Measurements from ENCODE around the gene AK9.
"Not testable (repeated sequence)": the region's sequence is repeated elsewhere in the genome, so short reads cannot be mapped to it uniquely, and the experiment has no call there.

The AK9 gene

DNA sequence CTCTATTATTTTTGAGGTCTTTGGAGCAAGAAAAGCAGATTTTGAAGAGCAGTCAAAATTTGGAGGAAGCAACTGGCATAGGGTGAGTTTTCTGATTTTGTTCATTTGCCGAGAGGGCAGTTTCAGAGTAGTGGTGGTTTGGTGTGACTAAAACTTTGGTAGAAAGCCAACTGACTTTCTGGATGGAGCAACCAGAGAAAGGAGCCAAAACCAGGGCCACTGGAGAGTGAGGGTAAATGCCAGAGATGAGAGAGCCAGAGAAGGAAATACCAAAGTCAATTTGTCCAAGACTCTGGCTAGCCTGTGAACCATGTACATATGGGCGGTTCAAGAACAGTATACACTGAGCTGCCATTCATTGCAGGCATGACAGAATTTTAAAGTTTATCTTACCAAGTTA is 167.5 kb downstream of the AK9 start:
- no peak for TF ChIP-seq ZNF274 (IDR thresholded peaks at IDR 0.05; ENCODE audit: low read depth, low read length)
- H3K4me3 ChIP-seq (ENCODE audit: low read length) = no peak overlapping the region

DNA sequence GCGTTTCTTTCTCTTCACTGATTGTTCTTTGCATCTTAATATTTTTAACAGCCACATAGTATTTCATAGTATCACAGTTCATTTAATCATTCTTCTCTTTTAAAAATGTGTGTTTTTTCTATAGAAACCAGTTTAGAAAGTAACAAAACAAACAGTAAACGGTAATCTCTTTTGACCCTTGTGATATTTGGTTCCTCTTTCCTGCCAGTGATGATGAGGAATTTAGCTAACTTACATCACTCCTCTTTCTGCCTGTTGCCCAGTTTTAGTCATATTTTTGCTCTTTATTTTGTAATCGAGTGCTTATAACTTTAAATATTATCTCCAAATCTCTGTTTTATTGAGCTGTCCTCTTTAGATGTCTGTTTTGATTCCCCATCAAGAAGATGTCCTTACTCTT is 169.9 kb downstream of the AK9 start:
- H3K4me3 ChIP-seq (ENCODE audit: low read length) = no peak overlapping the region
- TF ChIP-seq ZNF274 (IDR thresholded peaks at IDR 0.05; ENCODE audit: low read depth, low read length) = no peak

- not testable (repeated sequence) for H3K4me3 ChIP-seq (ENCODE audit: low read length)
These were observed 171.4 kb downstream of the AK9 start for GRCh38 chr6:109519647-109520046.

DNA sequence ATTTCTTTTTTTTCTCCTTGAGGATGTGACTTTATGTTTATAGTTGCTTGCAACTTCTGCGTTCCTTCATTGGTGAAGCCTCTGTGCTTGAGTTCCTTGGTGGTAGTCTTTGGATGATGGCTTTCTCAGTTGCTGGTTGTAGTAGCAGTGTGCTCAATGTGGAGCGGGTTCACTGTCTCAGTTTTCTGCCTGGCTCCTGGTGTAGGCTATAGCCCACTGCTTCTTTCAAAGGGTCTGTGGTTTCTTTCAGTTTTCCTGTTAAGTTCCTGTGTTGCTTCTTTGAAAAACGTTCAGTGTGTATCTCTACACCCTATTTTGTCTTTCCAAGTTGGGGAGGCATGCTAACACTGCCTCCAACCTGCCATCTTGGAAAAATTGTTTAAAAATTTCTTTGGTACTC is 174.1 kb downstream of the AK9 start:
- TF ChIP-seq ZNF274 (IDR thresholded peaks at IDR 0.05; ENCODE audit: low read depth, low read length) = no peak
- no peak overlapping the region for H3K4me3 ChIP-seq (ENCODE audit: low read length)

- no peak for TF ChIP-seq ZNF274 (IDR thresholded peaks at IDR 0.05; ENCODE audit: low read depth, low read length)
- no peak overlapping the region for H3K4me3 ChIP-seq (ENCODE audit: low read length)
These were observed 175.1 kb downstream of the AK9 start for GRCh38 chr6:109515781-109516409.

DNA sequence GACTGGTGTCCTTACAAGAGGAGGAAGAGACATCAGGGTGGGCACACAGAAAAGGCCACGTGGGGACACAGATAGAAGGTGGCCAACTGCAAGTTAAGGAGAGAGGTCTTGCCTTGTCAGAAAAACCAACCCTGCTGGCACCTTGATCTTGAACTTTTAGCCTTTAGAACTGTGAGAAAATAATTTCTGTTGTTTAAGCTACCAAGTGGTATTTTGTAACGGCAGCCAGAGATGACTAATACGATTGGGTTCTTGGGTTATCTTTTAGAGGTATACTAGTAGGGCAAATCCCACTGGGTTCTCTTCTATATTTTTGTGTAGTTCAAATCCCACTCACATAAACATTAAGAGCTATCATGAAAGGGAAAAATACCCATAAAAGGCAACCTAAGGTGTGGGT is 176.1 kb downstream of the AK9 start:
- TF ChIP-seq ZNF274 (IDR thresholded peaks at IDR 0.05; ENCODE audit: low read depth, low read length) = no peak
- no peak overlapping the region for H3K4me3 ChIP-seq (ENCODE audit: low read length)

- H3K4me3 ChIP-seq (ENCODE audit: low read length) = no peak overlapping the region
- no peak for TF ChIP-seq ZNF274 (IDR thresholded peaks at IDR 0.05; ENCODE audit: low read depth, low read length)
These were observed 177.4 kb downstream of the AK9 start for GRCh38 chr6:109513571-109514071.

DNA sequence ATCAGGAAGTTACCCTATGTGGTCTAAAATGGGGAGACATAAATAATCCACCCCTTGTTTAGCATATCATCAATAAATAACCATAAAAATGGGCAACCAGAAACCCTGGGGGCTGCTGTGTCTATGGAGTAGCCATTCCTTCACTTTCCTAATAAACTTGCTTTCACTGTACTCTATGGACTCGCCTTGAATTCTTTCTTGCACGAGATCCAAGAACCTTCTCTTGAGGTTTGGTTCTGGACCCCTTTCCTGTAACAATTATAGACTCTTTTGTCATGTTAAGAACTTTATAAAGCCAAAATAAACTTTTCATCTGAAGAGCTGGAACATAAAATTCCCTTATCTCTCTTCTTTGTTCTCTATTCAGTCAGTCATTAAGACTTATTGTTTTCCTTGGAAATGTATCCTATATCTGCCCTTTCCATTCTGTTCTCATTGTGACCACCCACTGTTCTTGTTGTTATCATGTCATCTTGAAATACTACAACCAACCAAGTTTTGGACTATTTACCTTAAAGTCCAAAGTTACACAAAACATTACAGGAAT is 178.7 kb downstream of the AK9 start:
- no peak overlapping the region for H3K4me3 ChIP-seq (ENCODE audit: low read length)
- TF ChIP-seq ZNF274 (IDR thresholded peaks at IDR 0.05; ENCODE audit: low read depth, low read length) = no peak

- no peak for TF ChIP-seq ZNF274 (IDR thresholded peaks at IDR 0.05; ENCODE audit: low read depth, low read length)
These were observed 179.2 kb downstream of the AK9 start for GRCh38 chr6:109511832-109512231.

DNA sequence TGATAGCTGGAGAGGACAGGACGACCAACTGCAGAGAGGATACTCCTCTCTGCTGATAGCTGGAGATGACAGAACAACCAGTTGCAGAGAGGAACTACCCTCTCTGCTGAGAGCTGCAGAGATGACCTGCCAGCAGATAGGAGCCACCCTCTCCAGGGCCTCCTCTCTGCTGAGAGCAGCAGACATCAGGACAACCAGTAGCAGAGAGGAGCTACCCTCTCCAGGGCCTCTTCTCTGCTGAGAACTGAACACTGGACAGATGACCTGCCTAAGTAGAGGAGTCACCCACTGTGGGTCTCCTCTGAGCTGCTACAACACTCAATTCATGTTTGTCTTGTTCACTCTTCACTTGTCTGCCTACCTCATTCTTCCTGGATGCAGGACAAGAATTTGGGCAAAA is 180.6 kb downstream of the AK9 start:
- TF ChIP-seq ZNF274 (IDR thresholded peaks at IDR 0.05; ENCODE audit: low read depth, low read length) = no peak
- no peak overlapping the region for H3K4me3 ChIP-seq (ENCODE audit: low read length)

More at GRCh38 chr6:109511832-109512231, 179.2 kb downstream of the AK9 start:
- no peak overlapping the region for H3K4me3 ChIP-seq (ENCODE audit: low read length)

DNA sequence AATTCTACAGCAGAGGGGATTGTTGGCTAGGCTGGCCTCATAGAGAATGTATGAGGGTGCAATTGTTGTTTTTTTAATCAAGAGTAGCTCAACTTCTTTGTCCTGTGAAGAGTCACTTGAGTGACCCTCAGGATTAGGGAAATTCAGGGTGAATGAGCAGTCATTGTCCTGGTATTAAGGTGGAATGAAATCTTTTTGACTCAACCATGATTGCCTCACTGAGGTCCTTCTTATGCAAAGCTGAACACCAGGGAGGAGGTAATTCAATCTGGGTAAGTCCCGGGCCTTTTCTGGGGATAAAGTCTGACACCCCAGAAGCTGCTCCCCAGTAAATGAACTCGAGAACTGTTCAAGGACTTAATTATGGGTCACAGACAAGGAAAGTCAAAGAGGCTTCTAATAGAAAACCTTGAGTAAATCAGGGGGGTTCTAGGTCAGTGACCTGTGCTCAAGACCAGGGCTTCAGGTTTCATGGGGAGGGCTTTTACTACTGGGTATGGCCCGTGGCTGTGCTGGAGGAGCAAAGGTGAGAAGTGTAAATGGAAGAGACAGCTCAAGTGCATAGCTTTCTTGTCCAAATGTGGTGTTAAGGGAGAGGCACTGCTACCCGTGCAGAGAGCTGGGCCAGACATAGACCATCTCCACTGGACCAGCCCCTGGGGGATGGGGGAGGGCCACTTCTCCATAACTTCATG is 182.7 kb downstream of the AK9 start:
- H3K4me3 ChIP-seq (ENCODE audit: low read length) = no peak overlapping the region
- no peak for TF ChIP-seq ZNF274 (IDR thresholded peaks at IDR 0.05; ENCODE audit: low read depth, low read length)

DNA sequence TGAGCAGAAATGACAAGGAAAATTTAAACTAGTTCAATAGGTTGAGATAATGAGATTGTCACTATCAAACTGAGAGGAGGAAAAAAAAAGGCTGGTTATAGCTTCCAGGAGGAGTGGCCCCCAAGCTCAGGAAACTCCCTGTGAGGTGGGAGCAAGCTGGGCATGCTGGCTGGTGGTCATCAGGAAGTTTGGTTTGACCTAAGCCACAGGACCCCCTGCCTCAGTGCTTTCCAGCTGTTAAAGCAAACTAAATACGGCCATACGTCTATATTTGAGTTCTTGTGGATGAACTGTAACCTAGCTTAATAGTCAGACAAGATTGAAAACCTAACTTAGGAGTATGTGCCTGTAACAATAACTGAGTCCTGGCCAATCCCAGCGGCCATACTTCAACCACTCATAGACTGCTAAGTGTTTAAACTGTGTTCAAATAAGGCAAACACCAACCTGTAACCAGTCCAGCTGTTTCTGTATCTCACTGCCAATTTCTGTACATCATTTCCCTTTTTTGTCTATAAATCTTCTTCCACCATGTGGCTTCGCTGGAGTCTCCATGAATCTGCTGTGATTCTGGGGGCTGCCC is 183.4 kb downstream of the AK9 start:
- no peak for TF ChIP-seq ZNF274 (IDR thresholded peaks at IDR 0.05; ENCODE audit: low read depth, low read length)
- H3K4me3 ChIP-seq (ENCODE audit: low read length) = no peak overlapping the region

GRCh38 chr6:109506841-109507240 is 184.2 kb downstream of the AK9 start:
- H3K4me3 ChIP-seq (ENCODE audit: low read length) = no peak overlapping the region
- no peak for TF ChIP-seq ZNF274 (IDR thresholded peaks at IDR 0.05; ENCODE audit: low read depth, low read length)

GRCh38 chr6:109506314-109506713 is 184.7 kb downstream of the AK9 start:
- no peak for TF ChIP-seq ZNF274 (IDR thresholded peaks at IDR 0.05; ENCODE audit: low read depth, low read length)
- H3K4me3 ChIP-seq (ENCODE audit: low read length) = no peak overlapping the region

All from GM08714 (cell line).